Activated CD4-positive, alpha-beta T cell treated with anti-CD3 and anti-CD28 coated beads, Interleukin-10, Interleukin-2, amounts not matched to agents 100 ng/mL and 50 ng/mL, durations not matched to agents 16 hours and 8 hours (primary cell): Measurements from ENCODE around the gene RETN.

Experiments used
- DNase-seq: peaks from one replicate; pipeline ENCODE4 v3.0.0-alpha.2; 2020

Gene RETN

DNA sequence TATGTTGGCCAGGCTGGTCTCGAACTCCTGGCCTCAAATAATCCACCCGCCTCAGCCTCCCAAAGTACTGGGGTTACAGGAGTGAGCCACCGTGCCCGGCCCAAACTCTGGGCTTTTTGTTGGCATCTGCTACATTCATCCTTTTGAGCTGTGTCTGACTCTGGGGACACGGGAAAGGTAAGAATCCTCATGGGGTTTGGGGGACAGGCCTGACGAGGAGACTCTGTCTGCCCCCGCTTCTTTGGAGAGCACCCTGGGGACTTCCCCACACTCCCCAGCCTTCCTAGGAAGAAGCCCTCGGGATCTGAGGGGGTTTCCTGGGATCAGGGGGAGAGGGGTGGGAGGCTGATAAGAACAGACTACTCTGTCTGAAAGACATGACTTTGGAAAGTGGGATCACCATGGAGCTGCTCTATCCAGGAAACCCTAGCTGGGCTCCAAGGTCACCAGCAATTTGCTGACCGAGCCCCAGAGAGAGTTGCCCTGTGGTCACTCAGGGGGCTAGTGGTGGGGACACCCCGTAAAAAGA, 41.1 kb downstream of the RETN start:
- DNase-seq: no peak

DNA sequence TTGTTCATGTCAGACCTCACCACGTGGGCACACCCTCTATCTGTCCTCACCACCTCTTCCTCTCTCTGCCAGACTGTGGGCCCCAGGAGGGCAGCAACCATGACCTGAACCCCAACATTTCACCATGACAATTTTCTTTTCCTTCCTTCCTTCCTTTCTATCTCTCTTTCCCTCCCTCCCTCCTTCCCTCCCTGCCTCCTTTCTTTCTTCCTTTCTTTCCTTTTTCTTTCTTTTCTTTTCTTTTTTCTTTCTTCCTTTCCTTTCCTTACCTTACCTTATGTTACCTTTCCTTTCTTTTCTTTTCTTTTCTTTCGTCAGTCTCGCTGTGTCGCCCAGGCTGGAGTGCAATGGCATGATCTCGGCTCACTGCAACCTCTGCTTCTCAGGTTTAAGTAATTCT, 41.8 kb downstream of the RETN start:
- no peak for DNase-seq

DNA sequence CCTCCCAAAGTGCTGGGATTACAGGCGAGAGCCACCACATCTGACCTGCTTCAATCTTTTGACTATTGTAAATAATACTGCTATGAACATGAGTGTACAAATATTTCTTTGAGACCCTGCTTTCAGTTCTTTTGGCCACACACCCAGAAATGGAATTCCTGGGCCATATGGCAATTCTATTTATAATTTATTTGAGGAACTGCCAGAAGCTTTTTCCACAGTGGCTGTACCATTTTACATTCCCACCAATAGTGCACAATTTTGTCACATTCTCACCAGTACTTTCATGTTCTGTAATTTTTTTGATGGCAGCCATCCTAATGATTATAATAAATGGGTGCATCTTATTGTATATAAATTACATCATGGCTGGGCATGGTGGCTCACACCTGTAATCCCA, 46.8 kb downstream of the RETN start:
- no peak for DNase-seq

DNA sequence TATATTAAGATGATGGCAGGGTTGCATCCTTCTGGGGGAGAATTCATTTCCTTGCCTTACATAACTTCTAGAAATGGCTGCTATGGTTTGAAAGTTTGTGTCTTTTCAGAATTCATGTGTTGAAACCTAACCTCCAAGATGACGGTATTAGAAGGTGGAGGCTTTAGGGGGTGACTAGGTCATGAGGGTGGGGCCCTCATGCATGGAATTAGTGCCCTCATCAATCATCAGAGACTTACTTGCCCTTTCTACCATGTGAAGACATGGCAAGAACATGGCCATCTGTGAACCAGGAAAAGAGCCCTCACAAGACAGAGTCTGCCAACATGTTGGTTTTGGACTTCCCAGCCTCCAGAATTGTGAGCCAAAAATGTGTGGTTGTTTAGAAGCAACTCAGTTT, 47.9 kb downstream of the RETN start:
- no peak for DNase-seq

DNA sequence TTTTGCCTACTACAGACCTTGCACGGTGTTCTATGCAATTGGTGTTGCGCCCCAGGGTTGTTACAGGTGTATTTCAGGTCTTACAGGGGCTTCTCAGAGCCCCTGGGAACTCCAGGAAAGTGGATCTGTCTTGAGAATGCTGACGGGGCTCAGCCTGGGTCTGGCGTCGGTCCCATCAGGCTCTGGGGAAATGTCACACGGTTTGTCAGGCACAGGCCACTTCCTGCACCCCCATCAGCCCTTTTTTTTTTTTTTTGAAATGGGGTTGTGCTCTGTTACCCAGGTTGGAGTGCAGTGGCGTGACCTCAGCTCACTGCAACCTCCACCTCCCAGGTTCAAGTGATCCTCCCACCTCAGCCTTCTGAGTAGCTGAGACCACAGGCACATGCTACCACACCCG, 49.8 kb downstream of the RETN start:
- DNase-seq: no peak
